Adipocyte (in vitro differentiated cells): Measurements from ENCODE around the gene ARRDC5.

Source experiments
- DNase-seq: peaks from one replicate; pipeline ENCODE4 v3.0.0-alpha.2; 2015; ENCODE audit warnings: low read depth
- H3K27me3 ChIP-seq: replicated peaks from 2 replicates; pipeline ENCODE4 v1.7.0; 2013; ENCODE audit warnings: mild to moderate bottlenecking, low read length, moderate library complexity; ENCODE audit not compliant: control insufficient read depth, insufficient read depth
- H3K36me3 ChIP-seq: 2 replicates; pipeline ENCODE4 v1.7.0; 2013; ENCODE audit warnings: low read length, mild to moderate bottlenecking, moderate library complexity; ENCODE audit not compliant: control insufficient read depth, insufficient read depth, severe bottlenecking
- H3K4me1 ChIP-seq: 2 replicates; pipeline ENCODE4 v1.7.0; 2013; ENCODE audit warnings: mild to moderate bottlenecking, low read length, moderate library complexity; ENCODE audit not compliant: control insufficient read depth, insufficient read depth
- H3K4me3 ChIP-seq: 2 replicates; pipeline ENCODE4 v1.7.0; 2013; ENCODE audit warnings: mild to moderate bottlenecking, low read length, moderate library complexity
- H3K9ac ChIP-seq: 2 replicates; pipeline ENCODE4 v1.7.0; 2013; ENCODE audit warnings: mild to moderate bottlenecking, low read length, moderate library complexity
- H3K9me3 ChIP-seq: 2 replicates; pipeline ENCODE4 v1.7.0; 2013; ENCODE audit warnings: mild to moderate bottlenecking, low read length, moderate library complexity; ENCODE audit not compliant: control insufficient read depth

Gene ARRDC5

DNA sequence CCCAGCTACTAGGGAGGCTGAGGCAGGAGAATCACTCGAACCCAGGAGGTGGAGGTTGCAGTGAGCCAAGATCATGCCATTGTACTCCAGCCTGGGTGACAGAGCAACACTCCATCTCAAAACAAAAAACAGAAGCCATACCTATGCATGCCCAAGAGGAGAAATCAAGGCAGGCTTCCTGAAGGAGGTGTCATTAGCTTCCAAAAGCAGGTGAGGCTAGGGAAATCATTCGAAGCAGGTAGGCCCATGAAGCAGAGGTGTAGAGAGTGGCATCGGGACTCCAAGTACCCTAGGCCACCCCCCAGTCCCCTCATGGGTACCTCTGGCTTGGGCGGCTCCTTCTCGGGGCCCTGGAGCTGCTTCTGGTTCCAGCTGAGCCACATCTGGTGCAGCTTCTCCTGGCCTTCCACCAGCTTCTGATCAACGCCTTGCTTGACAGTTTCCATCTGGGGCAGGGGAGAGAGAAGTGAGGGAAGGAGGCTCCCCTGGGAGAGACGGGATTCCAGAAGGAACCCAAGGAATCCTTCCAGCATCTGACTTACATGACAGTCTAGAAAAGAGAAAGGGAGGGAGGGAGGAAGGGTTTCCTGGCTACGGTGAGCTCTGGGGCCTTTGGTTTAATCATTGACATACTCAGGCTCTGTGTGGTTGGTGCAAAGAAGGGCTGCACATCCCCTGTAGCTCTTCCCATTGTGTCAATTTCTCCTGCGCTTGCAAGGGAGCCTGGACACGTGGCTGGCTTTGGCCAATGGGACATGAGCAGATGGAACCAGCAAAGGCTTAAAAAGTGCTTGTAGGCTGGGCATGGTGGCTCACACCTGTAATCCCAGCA lies 58.1 kb downstream of the ARRDC5 start:
- Histone ChIP-seq H3K27me3 (no peaks in the 10 kb centered on the region), H3K9ac (peak overlapping the region; percentile 32), H3K9me3 (no peaks in the 10 kb centered on the region), H3K36me3 (peaks cover 80% of the 10 kb centered on the region), H3K4me1 (peaks cover 22% of the 10 kb centered on the region), H3K4me3 (no peak overlapping the region)
- no peak for DNase-seq

DNA sequence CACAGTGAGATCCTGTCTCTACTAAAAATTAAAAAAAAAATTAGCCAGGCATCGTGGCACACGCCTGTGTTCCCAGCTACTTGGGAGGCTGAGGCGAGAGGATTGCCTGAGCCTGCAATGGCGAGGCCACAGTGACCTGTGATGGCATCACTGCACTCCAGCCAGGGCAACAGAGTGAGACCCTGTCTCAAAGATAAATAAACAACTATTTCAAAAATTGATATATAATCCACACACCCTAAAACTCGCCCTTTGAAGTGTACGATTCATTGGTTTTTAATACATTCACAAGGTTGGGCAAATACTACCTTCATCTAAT lies 59.1 kb downstream of the ARRDC5 start:
- peaks cover 81% of the 10 kb centered on the region for H3K36me3 ChIP-seq

More for the DNA sequence above, 59.1 kb downstream of the ARRDC5 start:
- H3K4me3 ChIP-seq = no peak overlapping the region
- no peak overlapping the region for H3K9ac ChIP-seq
- H3K9me3 ChIP-seq = no peaks in the 10 kb centered on the region
- peaks cover 22% of the 10 kb centered on the region for H3K4me1 ChIP-seq
- no peak for DNase-seq
- H3K27me3 ChIP-seq = no peaks in the 10 kb centered on the region
